ENCODE measurements around the gene ST3GAL6. TPM values are rescaled to one million over a fixed set of nuclear protein-coding genes. Genes with fewer than 3 reads are reported as not detected.

Gene ST3GAL6
- total and polyA plus RNA-seq, 2 of the 4 experiments (the other 2 are of a cell fraction) = 0.36 to 0.99 TPM

GRCh38 chr3:98839846-98840245 lies 76.7 kb downstream of the ST3GAL6 start:
- no peak overlapping the region for H2BK20ac ChIP-seq (ENCODE audit: low read depth, low read length)
- intact Hi-C loops (cut with micrococcal nuclease) = no loop called here
- no peak overlapping the region for H3K4ac ChIP-seq (ENCODE audit: low read depth, low read length)
- H3K36me3 ChIP-seq (ENCODE audit: control insufficient read depth, insufficient read depth, low read length) = peaks cover 3% of the 10 kb centered on the region
- no TSS peak for BruUV-seq (replicated peaks)
- H2AK5ac ChIP-seq (ENCODE audit: low read depth, low read length) = no peak overlapping the region
- H3K9me3 ChIP-seq (ENCODE audit: control insufficient read depth, insufficient read depth, low read length) = no peaks in the 10 kb centered on the region
- ChIA-PET POLR2A (ENCODE audit: unreplicated experiment) (no interaction called here), CTCF (no interaction called here)
- no peak overlapping the region for H3K18ac ChIP-seq (ENCODE audit: low read depth, low read length)
- H2BK120ac ChIP-seq (ENCODE audit: low read depth, low read length) = no peak overlapping the region
- no peaks in the 10 kb centered on the region for H3K4me1 ChIP-seq (ENCODE audit: control insufficient read depth, insufficient read depth, low read length)
- H2AFZ ChIP-seq (replicated peaks; ENCODE audit: low read length, poor library complexity) = no peak overlapping the region
- DNase-seq = peak; percentile 67
- peak overlapping the region; percentile 44; the same call in 1 of the 2 replicates for H3K4me2 ChIP-seq (ENCODE audit: low read depth, low read length)
- no peak overlapping the region for H4K5ac ChIP-seq (ENCODE audit: low read depth, low read length)
- no peak overlapping the region for H3K9ac ChIP-seq (ENCODE audit: low read depth, low read length)
- dilution Hi-C loops (cut with HindIII; ENCODE audit: low sequenced_read_pairs, unreplicated experiment) = no loop called here
- no peak overlapping the region for H3K4me3 ChIP-seq (ENCODE audit: insufficient read depth, low read depth, low read length)
- no peak overlapping the region for H3K27ac ChIP-seq (ENCODE audit: insufficient read depth, low read length)
- H3K9me1 ChIP-seq (ENCODE audit: insufficient read depth, low read length) = peaks cover 3% of the 10 kb centered on the region
- no peak overlapping the region for H2BK15ac ChIP-seq (ENCODE audit: low read depth, low read length)
- H4K8ac ChIP-seq (ENCODE audit: low read depth in 2 of 2, low read length in 2 of 2) = no peak overlapping the region
- H2AK9ac ChIP-seq (replicated peaks; ENCODE audit: low read depth, low read length, poor library complexity) = no peak overlapping the region
- in situ Hi-C loops (cut with MboI; ENCODE audit: low sequenced_read_pairs) = no loop called here
- peak; percentile 54 for ATAC-seq (ENCODE audit: low read depth)
- no peak overlapping the region for H3K23ac ChIP-seq (ENCODE audit: low read depth, low read length)
- H3K27me3 ChIP-seq (ENCODE audit: control insufficient read depth, insufficient read depth, low read length) = no peaks in the 10 kb centered on the region
- no peak overlapping the region for H4K91ac ChIP-seq (ENCODE audit: insufficient read depth, low read depth, low read length)
- WGBS, 2 experiments (ENCODE audit: extremely low coverage in 2 of 2, insufficient read length in 1 of 2) = 89% methylated on average over 2 of the region's 3 CpGs; no CpG with 5 or more reads in 1 of the 2 experiments
- H3K79me1 ChIP-seq (ENCODE audit: low read depth in 1 of 2, low read length in 2 of 2) = peaks cover 11 to 18% of the 10 kb centered on the region in 2 experiments; a peak in 3 of 4 replicates
- TF ChIP-seq CEBPB (IDR thresholded peaks at IDR 0.05; ENCODE audit: low read depth, low read length) (no peak), RFX5 (IDR thresholded peaks at IDR 0.05; ENCODE audit: low read depth, low read length) (no peak), POLR2A (IDR thresholded peaks at IDR 0.05; ENCODE audit: low read depth, low read length) (no peak), NFE2L2 (IDR thresholded peaks at IDR 0.05; ENCODE audit: low read depth, low read length) (no peak), RAD21 (IDR thresholded peaks at IDR 0.05; ENCODE audit: low read length) (no peak), CHD1 (IDR thresholded peaks at IDR 0.05; ENCODE audit: low read depth, low read length) (no peak), FOS (IDR thresholded peaks at IDR 0.05; ENCODE audit: low read depth, low read length) (no peak), MXI1 (IDR thresholded peaks at IDR 0.05; ENCODE audit: borderline replicate concordance, low read depth, low read length) (no peak), CTCF (conservative IDR thresholded peaks at IDR 0.05; ENCODE audit: low read depth, low read length) (no peak), MAZ (IDR thresholded peaks at IDR 0.05; ENCODE audit: borderline replicate concordance, low read depth, low read length) (no peak), SMC3 (IDR thresholded peaks at IDR 0.05; ENCODE audit: low read depth, low read length) (no peak)
- TF ChIP-seq, protein P1, sequence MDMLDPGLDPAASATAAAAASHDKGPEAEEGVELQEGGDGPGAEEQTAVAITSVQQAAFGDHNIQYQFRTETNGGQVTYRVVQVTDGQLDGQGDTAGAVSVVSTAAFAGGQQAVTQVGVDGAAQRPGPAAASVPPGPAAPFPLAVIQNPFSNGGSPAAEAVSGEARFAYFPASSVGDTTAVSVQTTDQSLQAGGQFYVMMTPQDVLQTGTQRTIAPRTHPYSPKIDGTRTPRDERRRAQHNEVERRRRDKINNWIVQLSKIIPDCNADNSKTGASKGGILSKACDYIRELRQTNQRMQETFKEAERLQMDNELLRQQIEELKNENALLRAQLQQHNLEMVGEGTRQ (IDR thresholded peaks at IDR 0.05; ENCODE audit: low read depth, low read length) = no peak
- TF ChIP-seq, protein P2, sequence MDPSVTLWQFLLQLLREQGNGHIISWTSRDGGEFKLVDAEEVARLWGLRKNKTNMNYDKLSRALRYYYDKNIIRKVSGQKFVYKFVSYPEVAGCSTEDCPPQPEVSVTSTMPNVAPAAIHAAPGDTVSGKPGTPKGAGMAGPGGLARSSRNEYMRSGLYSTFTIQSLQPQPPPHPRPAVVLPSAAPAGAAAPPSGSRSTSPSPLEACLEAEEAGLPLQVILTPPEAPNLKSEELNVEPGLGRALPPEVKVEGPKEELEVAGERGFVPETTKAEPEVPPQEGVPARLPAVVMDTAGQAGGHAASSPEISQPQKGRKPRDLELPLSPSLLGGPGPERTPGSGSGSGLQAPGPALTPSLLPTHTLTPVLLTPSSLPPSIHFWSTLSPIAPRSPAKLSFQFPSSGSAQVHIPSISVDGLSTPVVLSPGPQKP (IDR thresholded peaks at IDR 0.05; ENCODE audit: borderline replicate concordance, low read depth, low read length) = no peak
- H3K14ac ChIP-seq (replicated peaks; ENCODE audit: low read depth, low read length) = no peak overlapping the region
- H2BK5ac ChIP-seq (ENCODE audit: low read depth, low read length, poor library complexity, severe bottlenecking) = no peak overlapping the region
- H4K20me1 ChIP-seq (ENCODE audit: insufficient read depth, low read length) = 0 out of 2 replicates have a peak, but pooled peaks cover 6% of the 10 kb centered on the region
- H3K56ac ChIP-seq (ENCODE audit: extremely low read depth, insufficient read depth, low read length) = no peak overlapping the region

Measured in IMR-90 (cell line).